HepG2 (cell line): ENCODE results near the gene SPI1. TPM values are rescaled to one million over a fixed set of nuclear protein-coding genes. Genes with fewer than 3 reads are reported as not detected.

Experiments used
- ATAC-seq: fragments of 200-7000 bp; cut with Tn5 transposase; 3 replicates; pipeline ENCODE4 v1.9.1; 2020; ENCODE audit warnings: mild to moderate bottlenecking, moderate library complexity
- BruUV-seq: library from RNA; stranded (reverse); fragments of 400-500 nt; replicated peaks from 2 replicates; lab custom pipeline; 2021; lab: Mats Ljungman, UMichigan
- CTCF ChIA-PET: fragments of 300-600 bp; formaldehyde crosslinking; extraction: SDS; loops from one replicate; lab custom pipeline; 2021; ENCODE audit warnings: low total read pairs, inconsistent platforms, low intra/inter-chr PET ratio; lab: Yijun Ruan, JAX
- POLR2A ChIA-PET: fragments of 350-600 bp; sonication (Branson Sonifier 250); formaldehyde crosslinking; loops from one replicate; lab custom pipeline; 2020; ENCODE audit warnings: antibody characterized with exemption, inconsistent platforms; lab: Yijun Ruan, JAX
- DNase-seq: peaks from one replicate; pipeline ENCODE4 v3.0.0-alpha.2; 2015; ENCODE audit warnings: low spot score
- FAIRE-seq: peaks from 3 replicates; lab custom pipeline; 2011; peaks lifted over from hg19 to GRCh38; lab: Jason Lieb, UNC
- H2AFZ ChIP-seq: one replicate; pipeline ENCODE4 v1.6.1; 2011; ENCODE audit warnings: low read length, inconsistent platforms
- H3K27ac ChIP-seq: fragments of 300-600 bp; 3 replicates; pipeline ENCODE4 v1.8.0; 2011; ENCODE audit warnings: mixed run types, mild to moderate bottlenecking, mixed read lengths, low read length, inconsistent platforms; ENCODE audit not compliant: insufficient read depth; ENCODE audit errors: extremely low read length
- H3K27me3 ChIP-seq, 2 experiments: fragments of 200-600 bp in 1 of 2; 2 replicates in 1 of 2; 3 replicates in 1 of 2; pipeline versions ENCODE4 v1.6.0 to v1.8.0; 2011; ENCODE audit warnings: low read length in 2 of 2, mild to moderate bottlenecking in 2 of 2, moderate library complexity in 2 of 2, inconsistent platforms in 1 of 2; ENCODE audit not compliant: insufficient read depth in 2 of 2, control insufficient read depth in 1 of 2
- H3K36me3 ChIP-seq, 2 experiments: fragments of 200-600 bp in 1 of 2; replicated peaks in 1 of 2; 2 replicates in 1 of 2; 3 replicates in 1 of 2; pipeline versions ENCODE4 v1.5.1 to v1.8.0; 2011; ENCODE audit warnings: low read length in 2 of 2, inconsistent platforms in 1 of 2; ENCODE audit not compliant: insufficient read depth in 2 of 2, control insufficient read depth in 1 of 2
- H3K4me1 ChIP-seq: 2 replicates; pipeline ENCODE4 v1.5.1; 2012; ENCODE audit warnings: low read length, inconsistent platforms; ENCODE audit not compliant: insufficient read depth
- H3K4me2 ChIP-seq: 2 replicates; pipeline ENCODE4 v1.6.0; 2011; ENCODE audit warnings: low read depth, low read length, inconsistent platforms
- H3K4me3 ChIP-seq, 3 experiments: fragments of 200-600 bp in 1 of 3; sonication (generic), shearing (Covaris generic) in 1 of 3; replicated peaks in 1 of 3; 2 replicates each; pipeline ENCODE4 v1.5.1; 2011 to 2016; ENCODE audit warnings: low read length in 3 of 3, inconsistent platforms in 2 of 3, low read depth in 2 of 3, mild to moderate bottlenecking in 2 of 3, control low read depth in 1 of 3, mixed read lengths in 1 of 3; ENCODE audit not compliant: insufficient read depth in 1 of 3
- H3K79me2 ChIP-seq: one replicate; pipeline ENCODE4 v1.6.1; 2011; ENCODE audit warnings: low read length, inconsistent platforms; ENCODE audit not compliant: insufficient read depth
- H3K9ac ChIP-seq: 2 replicates; pipeline ENCODE4 v1.6.0; 2011; ENCODE audit warnings: mild to moderate bottlenecking, low read depth, low read length, inconsistent platforms; ENCODE audit not compliant: insufficient read depth
- H3K9me3 ChIP-seq: 2 replicates; pipeline ENCODE4 v1.5.1; 2012; ENCODE audit warnings: mild to moderate bottlenecking, low read length
- H4K20me1 ChIP-seq: 2 replicates; pipeline ENCODE4 v1.6.0; 2011; ENCODE audit warnings: inconsistent platforms, mild to moderate bottlenecking, low read length, moderate library complexity; ENCODE audit not compliant: insufficient read depth
- AGO1 ChIP-seq: fragments of 200-400 bp; formaldehyde crosslinking; IDR thresholded peaks from 2 replicates; pipeline ENCODE4 v1.6.1; 2017; ENCODE audit warnings: mild to moderate bottlenecking, low read depth, low read length, moderate library complexity; ENCODE audit not compliant: poor library complexity, severe bottlenecking
- AGO2 ChIP-seq: fragments of 200-400 bp; formaldehyde crosslinking; optimal IDR thresholded peaks from 2 replicates; pipeline ENCODE3; 2017; ENCODE audit warnings: mild to moderate bottlenecking, low read depth, low read length, moderate library complexity
- GTF3A ChIP-seq: sonication (generic); formaldehyde crosslinking; conservative IDR thresholded peaks from 2 replicates; pipeline ENCODE4 v1.4.0; 2020; ENCODE audit warnings: mild to moderate bottlenecking, missing genetic modification reagents
- HNRNPL ChIP-seq: fragments of 200-400 bp; formaldehyde crosslinking; IDR thresholded peaks from 2 replicates; pipeline ENCODE4 v1.6.1; 2017; ENCODE audit warnings: mild to moderate bottlenecking, low read depth, low read length
- NR2F6 ChIP-seq, 2 experiments: IDR thresholded peaks; 2 replicates each; pipeline ENCODE4 v1.6.1; 2016; ENCODE audit warnings: antibody characterized with exemption in 1 of 2, mild to moderate bottlenecking in 1 of 2
- PHF5A ChIP-seq: IDR thresholded peaks from one replicate; pipeline ENCODE4 v1.6.1; 2018; ENCODE audit warnings: low read depth, missing genetic modification reagents; ENCODE audit not compliant: unreplicated experiment
- RBFOX2 ChIP-seq: fragments of 200-400 bp; formaldehyde crosslinking; IDR thresholded peaks from 2 replicates; pipeline ENCODE4 v1.6.1; 2017; ENCODE audit warnings: low read depth, mild to moderate bottlenecking, low read length
- STAG1 ChIP-seq: sonication (generic); formaldehyde crosslinking; IDR thresholded peaks from 2 replicates; pipeline ENCODE4 v1.4.0; 2020; ENCODE audit warnings: missing genetic modification reagents
- XRCC5 ChIP-seq: fragments of 200-400 bp; formaldehyde crosslinking; optimal IDR thresholded peaks from 2 replicates; pipeline ENCODE3; 2017; ENCODE audit warnings: mild to moderate bottlenecking, low read length
- ZBTB3 ChIP-seq: sonication (generic); formaldehyde crosslinking; IDR thresholded peaks from 2 replicates; pipeline ENCODE4 v1.4.0; 2020; ENCODE audit warnings: low read depth, mild to moderate bottlenecking, moderate library complexity, missing genetic modification reagents, borderline replicate concordance
- ZNF136 ChIP-seq: sonication (generic); formaldehyde crosslinking; IDR thresholded peaks from 2 replicates; pipeline ENCODE4 v1.8.1; 2022; ENCODE audit warnings: low read depth, mild to moderate bottlenecking, moderate library complexity, missing genetic modification reagents
- ZNF562 ChIP-seq: sonication (generic); formaldehyde crosslinking; IDR thresholded peaks from 2 replicates; pipeline ENCODE4 v1.8.0; 2022; ENCODE audit warnings: missing genetic modification reagents, borderline replicate concordance
- ZNF768 ChIP-seq: sonication (generic); formaldehyde crosslinking; IDR thresholded peaks from 2 replicates; pipeline ENCODE4 v1.4.0; 2020; ENCODE audit warnings: missing genetic modification reagents
- ZNF788 ChIP-seq: sonication (generic); formaldehyde crosslinking; IDR thresholded peaks from 2 replicates; pipeline ENCODE4 v1.5.0; 2020; ENCODE audit warnings: mild to moderate bottlenecking, missing genetic modification reagents, borderline replicate concordance
- WGBS: methylation state at CpG from one replicate; pipeline ENCODE4 v1.1.6; 2017; ENCODE audit warnings: low lambda C conversion rate; 5-methylcytosine and 5-hydroxymethylcytosine counted together
- in situ Hi-C: cut with HindIII; loops from 2 replicates; pipeline ENCODE4 v1.10.0; 2017; ENCODE audit warnings: low pct_unique_long_range_greater_than_20kb; ENCODE audit not compliant: extremely low pct_ligation_motif_present
- intact Hi-C: fragments of 100-400 bp; cut with micrococcal nuclease; formaldehyde crosslinking; loops from one replicate; pipeline ENCODE4 v1.10.0; 2022; ENCODE audit not compliant: unreplicated experiment
- polyA plus RNA-seq, 8 experiments: library from polyadenylated mRNA; depleted of rRNA in 3 of 8; stranded (reverse) in 7 of 8; unstranded in 1 of 8; fragments of >200 nt; fragmentation: Illumina TruSeq in 4 of 8; extraction: Trizol in 4 of 8; gene quantifications; 2 replicates each; pipeline versions ENCODE4 v1.2.1 to v1.2.3, GENCODE V29; 2011 to 2016; ENCODE audit warnings: low read depth in 4 of 8, missing spikeins in 1 of 8, mixed read lengths in 1 of 8; ENCODE audit not compliant: insufficient read depth in 1 of 8
- total RNA-seq, 5 experiments: library from RNA; depleted of rRNA; stranded (reverse); fragments of >200 nt; fragmentation: Illumina TruSeq; extraction: Trizol; gene quantifications; 2 replicates each; pipeline ENCODE4 v1.2.3, GENCODE V29; 2016; ENCODE audit warnings: low read depth in 1 of 5
- TF ChIP-seq, protein P1 (sequence below): sonication (generic); formaldehyde crosslinking; IDR thresholded peaks from 2 replicates; pipeline ENCODE4 v1.4.0; 2020; ENCODE audit warnings: mild to moderate bottlenecking, low read depth, missing genetic modification reagents
- TF ChIP-seq, protein P2 (sequence below): sonication (generic); formaldehyde crosslinking; IDR thresholded peaks from 2 replicates; pipeline ENCODE4 v1.4.0; 2020; ENCODE audit warnings: mild to moderate bottlenecking, missing genetic modification reagents
- TF ChIP-seq, protein P3 (sequence below): sonication (generic); formaldehyde crosslinking; IDR thresholded peaks from 2 replicates; pipeline ENCODE4 v1.4.0; 2020; ENCODE audit warnings: missing genetic modification reagents
- TF ChIP-seq, protein P4 (sequence below): IDR thresholded peaks from 2 replicates; pipeline ENCODE4 v1.6.1; 2016; ENCODE audit warnings: low read depth, borderline replicate concordance
- TF ChIP-seq, protein P5 (sequence below): sonication (generic); formaldehyde crosslinking; IDR thresholded peaks from 2 replicates; pipeline ENCODE4 v1.5.0; 2020; ENCODE audit warnings: mild to moderate bottlenecking, missing genetic modification reagents, borderline replicate concordance

The SPI1 gene
- total and polyA plus RNA-seq, 2 of the 13 experiments (the other 11 are each of a cell fraction or from before 2014, with no cell fraction given), result not detected

DNA sequence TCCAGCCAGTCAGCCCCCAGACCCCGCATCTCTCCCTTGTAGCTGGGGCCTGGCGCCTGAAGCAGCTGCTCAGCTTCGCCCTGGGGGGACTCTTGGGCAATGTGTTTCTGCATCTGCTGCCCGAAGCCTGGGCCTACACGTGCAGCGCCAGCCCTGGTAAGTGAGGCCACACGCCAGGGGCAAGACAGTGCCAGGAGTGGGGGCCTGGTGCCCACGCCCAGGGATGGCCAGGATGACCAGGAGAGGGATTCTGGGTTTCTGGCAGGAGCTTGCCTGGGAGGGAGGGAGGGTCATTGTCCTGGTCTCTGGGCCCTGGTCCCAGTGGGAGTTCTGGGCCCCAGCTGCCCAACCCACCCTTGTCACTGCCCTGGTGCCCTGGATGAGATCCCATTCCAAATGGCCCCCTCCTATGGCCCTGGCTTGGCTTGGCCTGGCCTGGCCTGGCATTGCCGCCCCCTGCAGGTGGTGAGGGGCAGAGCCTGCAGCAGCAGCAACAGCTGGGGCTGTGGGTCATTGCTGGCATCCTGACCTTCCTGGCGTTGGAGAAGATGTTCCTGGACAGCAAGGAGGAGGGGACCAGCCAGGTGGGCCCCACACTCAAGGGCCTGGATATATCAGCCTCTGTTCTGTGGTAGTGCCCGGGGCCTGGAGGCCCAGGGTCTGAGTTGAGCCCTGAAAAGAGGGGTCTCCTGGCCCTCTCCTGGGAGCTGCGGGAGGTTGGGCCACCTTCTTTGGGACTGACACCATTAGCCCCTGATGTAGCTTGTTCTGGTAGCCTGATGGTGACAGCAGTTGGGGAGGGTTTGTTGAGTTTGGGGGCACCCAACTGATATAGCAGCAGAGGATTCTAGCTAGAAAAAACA lies 33.8 kb upstream of the SPI1 start:
- DNase-seq (no peak), FAIRE-seq (peak; percentile 21), ATAC-seq (peak; percentile 44)
- Histone ChIP-seq H2AFZ (no peak overlapping the region), H3K4me3 (no peak overlapping the region), H3K36me3 (peaks cover 0 to 8% of the 10 kb centered on the region in 2 experiments; a peak in 3 of 5 replicates), H3K79me2 (peaks cover 9% of the 10 kb centered on the region), H3K9me3 (no peaks in the 10 kb centered on the region), H3K27ac (no peak overlapping the region), H3K4me1 (peaks cover 22% of the 10 kb centered on the region), H3K4me2 (no peak overlapping the region), H3K27me3 (no peaks in the 10 kb centered on the region; a peak in 1 of 5 replicates), H3K9ac (no peak overlapping the region), H4K20me1 (no peaks in the 10 kb centered on the region)
- 88% methylated on average over 3 of the region's 12 CpGs for WGBS
- no TSS peak for BruUV-seq
- POLR2A ChIA-PET, result interaction anchor here (0.9 to 4.9 kb wide), 4 partner anchors 15 to 227 kb away, joined by 3 to 33 read pairs (median 7); partner anchors contain the start of genes PSMC3 and PTPMT1
- intact Hi-C loops (no loop called here), in situ Hi-C loops (no loop called here)
- CTCF ChIA-PET, result no interaction called here
- TF ChIP-seq, protein P1, sequence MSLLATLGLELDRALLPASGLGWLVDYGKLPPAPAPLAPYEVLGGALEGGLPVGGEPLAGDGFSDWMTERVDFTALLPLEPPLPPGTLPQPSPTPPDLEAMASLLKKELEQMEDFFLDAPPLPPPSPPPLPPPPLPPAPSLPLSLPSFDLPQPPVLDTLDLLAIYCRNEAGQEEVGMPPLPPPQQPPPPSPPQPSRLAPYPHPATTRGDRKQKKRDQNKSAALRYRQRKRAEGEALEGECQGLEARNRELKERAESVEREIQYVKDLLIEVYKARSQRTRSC, result no peak
- peak; percentile 81; the same call in 1 of the 2 replicates for TF ChIP-seq HNRNPL
- peak; percentile 66 for TF ChIP-seq STAG1
- TF ChIP-seq, protein P2, sequence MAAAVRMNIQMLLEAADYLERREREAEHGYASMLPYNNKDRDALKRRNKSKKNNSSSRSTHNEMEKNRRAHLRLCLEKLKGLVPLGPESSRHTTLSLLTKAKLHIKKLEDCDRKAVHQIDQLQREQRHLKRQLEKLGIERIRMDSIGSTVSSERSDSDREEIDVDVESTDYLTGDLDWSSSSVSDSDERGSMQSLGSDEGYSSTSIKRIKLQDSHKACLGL (CRISPR knock-in tag), result peak; percentile 40; the same call in 1 of the 2 replicates
- TF ChIP-seq, protein P3, sequence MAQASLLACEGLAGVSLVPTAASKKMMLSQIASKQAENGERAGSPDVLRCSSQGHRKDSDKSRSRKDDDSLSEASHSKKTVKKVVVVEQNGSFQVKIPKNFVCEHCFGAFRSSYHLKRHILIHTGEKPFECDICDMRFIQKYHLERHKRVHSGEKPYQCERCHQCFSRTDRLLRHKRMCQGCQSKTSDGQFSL, result no peak
- TF ChIP-seq GTF3A, result no peak
- TF ChIP-seq PHF5A (CRISPR knock-in tag), result no peak
- TF ChIP-seq, protein P4, sequence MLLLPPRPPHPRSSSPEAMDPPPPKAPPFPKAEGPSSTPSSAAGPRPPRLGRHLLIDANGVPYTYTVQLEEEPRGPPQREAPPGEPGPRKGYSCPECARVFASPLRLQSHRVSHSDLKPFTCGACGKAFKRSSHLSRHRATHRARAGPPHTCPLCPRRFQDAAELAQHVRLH (CRISPR knock-in tag), result 0 out of 2 replicates have a peak, but pooled peaks have one; percentile 39
- no peak for TF ChIP-seq ZBTB3 (CRISPR knock-in tag)
- no peak for TF ChIP-seq ZNF562
- TF ChIP-seq ZNF768 (CRISPR knock-in tag), result peak; percentile 51; the same call in 1 of the 2 replicates
- TF ChIP-seq RBFOX2, result peak; percentile 44; the same call in 1 of the 2 replicates
- peak; percentile 36 for TF ChIP-seq AGO2
- TF ChIP-seq ZNF788 (CRISPR knock-in tag), result peak; percentile 45; the same call in 1 of the 2 replicates
- peak; percentile 47 for TF ChIP-seq AGO1
- no peak for TF ChIP-seq NR2F6 (IDR thresholded peaks at IDR 0.05)
- no peak for TF ChIP-seq NR2F6 (CRISPR knock-in tag; IDR thresholded peaks at IDR 0.05)
- no peak for TF ChIP-seq ZNF136 (CRISPR knock-in tag)
- TF ChIP-seq XRCC5, result peak; percentile 84
- TF ChIP-seq, protein P5, sequence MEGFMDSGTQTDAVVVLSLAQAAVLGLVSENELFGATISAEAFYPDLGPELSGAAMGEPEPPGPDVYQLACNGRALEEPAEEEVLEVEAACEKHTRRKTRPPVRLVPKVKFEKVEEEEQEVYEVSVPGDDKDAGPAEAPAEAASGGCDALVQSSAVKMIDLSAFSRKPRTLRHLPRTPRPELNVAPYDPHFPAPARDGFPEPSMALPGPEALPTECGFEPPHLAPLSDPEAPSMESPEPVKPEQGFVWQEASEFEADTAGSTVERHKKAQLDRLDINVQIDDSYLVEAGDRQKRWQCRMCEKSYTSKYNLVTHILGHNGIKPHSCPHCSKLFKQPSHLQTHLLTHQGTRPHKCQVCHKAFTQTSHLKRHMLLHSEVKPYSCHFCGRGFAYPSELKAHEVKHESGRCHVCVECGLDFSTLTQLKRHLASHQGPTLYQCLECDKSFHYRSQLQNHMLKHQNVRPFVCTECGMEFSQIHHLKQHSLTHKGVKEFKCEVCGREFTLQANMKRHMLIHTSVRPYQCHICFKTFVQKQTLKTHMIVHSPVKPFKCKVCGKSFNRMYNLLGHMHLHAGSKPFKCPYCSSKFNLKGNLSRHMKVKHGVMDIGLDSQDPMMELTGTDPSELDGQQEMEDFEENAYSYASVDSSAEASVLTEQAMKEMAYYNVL (CRISPR knock-in tag), result no peak
